GM12878 (cell line): ENCODE data around the gene IGFLR1. TPM values are rescaled to one million over a fixed set of nuclear protein-coding genes. Genes with fewer than 3 reads are reported as not detected.

ENCODE experiments used
- BACH1 ChIP-seq: fragments of 450-650 bp; IDR thresholded peaks from 2 replicates; pipeline ENCODE4 v1.6.1; 2017; ENCODE audit warnings: mild to moderate bottlenecking, borderline replicate concordance
- BHLHE40 ChIP-seq, 2 experiments: fragments of 450-650 bp in 1 of 2; IDR thresholded peaks; 2 replicates each; pipeline ENCODE4 v1.6.1; 2011 to 2017; ENCODE audit warnings: low read depth in 2 of 2, borderline replicate concordance in 1 of 2, improper control_type of control experiment in 1 of 2, low read length in 1 of 2, mild to moderate bottlenecking in 1 of 2
- BMI1 ChIP-seq: fragments of 450-650 bp; IDR thresholded peaks from 2 replicates; pipeline ENCODE4 v1.6.1; 2016; ENCODE audit warnings: mild to moderate bottlenecking, moderate library complexity, borderline replicate concordance
- CBX3 ChIP-seq: fragments of 200-600 bp; sonication (generic); IDR thresholded peaks from 2 replicates; pipeline ENCODE4 v1.6.1; 2016; ENCODE audit warnings: low read depth, borderline replicate concordance
- CEBPB ChIP-seq, 2 experiments: fragments of 150-350 bp in 1 of 2; IDR thresholded peaks; 2 replicates each; pipeline ENCODE4 v1.6.1; 2012 to 2014; ENCODE audit warnings: low read depth in 2 of 2, low read length in 2 of 2, borderline replicate concordance in 1 of 2, inconsistent platforms in 1 of 2
- CEBPZ ChIP-seq: fragments of 150-350 bp; IDR thresholded peaks from 2 replicates; pipeline ENCODE4 v1.6.1; 2016; ENCODE audit warnings: low read depth, low read length
- EED ChIP-seq: sonication (generic); IDR thresholded peaks from 2 replicates; pipeline ENCODE4 v1.6.1; 2016; ENCODE audit warnings: antibody characterized with exemption, low read depth
- ESRRA ChIP-seq: IDR thresholded peaks from 2 replicates; pipeline ENCODE4 v1.6.1; 2012; ENCODE audit warnings: mild to moderate bottlenecking, low read length, improper control_type of control experiment
- GABPA ChIP-seq: IDR thresholded peaks from 2 replicates; pipeline ENCODE4 v1.6.1; 2014; ENCODE audit warnings: antibody characterized with exemption, low read depth, mild to moderate bottlenecking, inconsistent platforms
- IRF4 ChIP-seq: IDR thresholded peaks from 2 replicates; pipeline ENCODE4 v1.6.1; 2011; ENCODE audit warnings: low read depth, low read length
- KAT2A ChIP-seq: conservative IDR thresholded peaks from 2 replicates; pipeline ENCODE4 v1.6.1; 2011; ENCODE audit warnings: low read depth, low read length; ENCODE audit not compliant: control insufficient read depth
- KLF5 ChIP-seq: fragments of 450-650 bp; IDR thresholded peaks from 2 replicates; pipeline ENCODE4 v1.6.1; 2014; ENCODE audit warnings: mild to moderate bottlenecking; ENCODE audit not compliant: partially characterized antibody
- NFXL1 ChIP-seq: fragments of 450-650 bp; IDR thresholded peaks from 2 replicates; pipeline ENCODE4 v1.6.1; 2017; ENCODE audit warnings: antibody characterized with exemption, mild to moderate bottlenecking, borderline replicate concordance
- RB1 ChIP-seq: fragments of 450-650 bp; formaldehyde crosslinking; IDR thresholded peaks from 2 replicates; pipeline ENCODE4 v1.6.1; 2017; ENCODE audit warnings: mild to moderate bottlenecking, borderline replicate concordance
- SIN3A ChIP-seq: IDR thresholded peaks from 2 replicates; pipeline ENCODE4 v1.6.1; 2012; ENCODE audit warnings: low read depth, low read length, improper control_type of control experiment
- SMARCA5 ChIP-seq: fragments of 450-650 bp; IDR thresholded peaks from 2 replicates; pipeline ENCODE4 v1.6.1; 2017; ENCODE audit warnings: mild to moderate bottlenecking
- SUPT20H ChIP-seq: IDR thresholded peaks from 2 replicates; pipeline ENCODE4 v1.6.1; 2011; ENCODE audit warnings: low read depth, mild to moderate bottlenecking, low read length, moderate library complexity, borderline replicate concordance; ENCODE audit not compliant: control insufficient read depth
- TCF12 ChIP-seq: IDR thresholded peaks from 2 replicates; pipeline ENCODE4 v1.6.1; 2011; ENCODE audit warnings: low read depth, mild to moderate bottlenecking, low read length
- ZBTB40 ChIP-seq: fragments of 450-650 bp; IDR thresholded peaks from 2 replicates; pipeline ENCODE4 v1.6.1; 2016; ENCODE audit warnings: mild to moderate bottlenecking, moderate library complexity, borderline replicate concordance
- ZSCAN29 ChIP-seq: fragments of 450-650 bp; IDR thresholded peaks from 2 replicates; pipeline ENCODE4 v1.6.1; 2017; ENCODE audit warnings: mild to moderate bottlenecking, moderate library complexity
- polyA plus RNA-seq, 11 experiments: library from polyadenylated mRNA; depleted of rRNA in 4 of 11; unstranded in 6 of 11; stranded (reverse) in 5 of 11; fragments of >200 nt; fragmentation: Nextera tagmentation in 4 of 11; fragmentation: Illumina TruSeq in 1 of 11; extraction: Ambion mirVana in 4 of 11; extraction: Trizol in 1 of 11; gene quantifications; 1 replicate in 1 of 11; 2 replicates in 10 of 11; pipeline versions ENCODE4 v1.2.1 to v1.2.3, GENCODE V29; 2011 to 2016; ENCODE audit warnings: inconsistent platforms in 2 of 11, missing spikeins in 2 of 11, low read depth in 1 of 11
- total RNA-seq, 4 experiments: library from RNA; depleted of rRNA in 3 of 4; stranded (reverse); fragments of >200 nt in 3 of 4; fragmentation: Illumina TruSeq in 1 of 4; extraction: Trizol in 1 of 4; gene quantifications; 2 replicates each; pipeline versions ENCODE4 v1.2.1 to v1.2.3, GENCODE V29; 2013 to 2021
- TF ChIP-seq, protein P1 (sequence below): fragments of 450-650 bp; IDR thresholded peaks from 2 replicates; pipeline ENCODE4 v1.6.1; 2017; ENCODE audit warnings: mild to moderate bottlenecking, moderate library complexity

Gene IGFLR1
- total and polyA plus RNA-seq, 10 of the 15 experiments (the other 5 are each of a cell fraction or from before 2014, with no cell fraction given), result 2.5 to 39.9 (median 24.8) TPM

GRCh38 chr19:35696835-35697234 lies 45.4 kb downstream of the IGFLR1 start (continued):
- TF ChIP-seq, protein P1, sequence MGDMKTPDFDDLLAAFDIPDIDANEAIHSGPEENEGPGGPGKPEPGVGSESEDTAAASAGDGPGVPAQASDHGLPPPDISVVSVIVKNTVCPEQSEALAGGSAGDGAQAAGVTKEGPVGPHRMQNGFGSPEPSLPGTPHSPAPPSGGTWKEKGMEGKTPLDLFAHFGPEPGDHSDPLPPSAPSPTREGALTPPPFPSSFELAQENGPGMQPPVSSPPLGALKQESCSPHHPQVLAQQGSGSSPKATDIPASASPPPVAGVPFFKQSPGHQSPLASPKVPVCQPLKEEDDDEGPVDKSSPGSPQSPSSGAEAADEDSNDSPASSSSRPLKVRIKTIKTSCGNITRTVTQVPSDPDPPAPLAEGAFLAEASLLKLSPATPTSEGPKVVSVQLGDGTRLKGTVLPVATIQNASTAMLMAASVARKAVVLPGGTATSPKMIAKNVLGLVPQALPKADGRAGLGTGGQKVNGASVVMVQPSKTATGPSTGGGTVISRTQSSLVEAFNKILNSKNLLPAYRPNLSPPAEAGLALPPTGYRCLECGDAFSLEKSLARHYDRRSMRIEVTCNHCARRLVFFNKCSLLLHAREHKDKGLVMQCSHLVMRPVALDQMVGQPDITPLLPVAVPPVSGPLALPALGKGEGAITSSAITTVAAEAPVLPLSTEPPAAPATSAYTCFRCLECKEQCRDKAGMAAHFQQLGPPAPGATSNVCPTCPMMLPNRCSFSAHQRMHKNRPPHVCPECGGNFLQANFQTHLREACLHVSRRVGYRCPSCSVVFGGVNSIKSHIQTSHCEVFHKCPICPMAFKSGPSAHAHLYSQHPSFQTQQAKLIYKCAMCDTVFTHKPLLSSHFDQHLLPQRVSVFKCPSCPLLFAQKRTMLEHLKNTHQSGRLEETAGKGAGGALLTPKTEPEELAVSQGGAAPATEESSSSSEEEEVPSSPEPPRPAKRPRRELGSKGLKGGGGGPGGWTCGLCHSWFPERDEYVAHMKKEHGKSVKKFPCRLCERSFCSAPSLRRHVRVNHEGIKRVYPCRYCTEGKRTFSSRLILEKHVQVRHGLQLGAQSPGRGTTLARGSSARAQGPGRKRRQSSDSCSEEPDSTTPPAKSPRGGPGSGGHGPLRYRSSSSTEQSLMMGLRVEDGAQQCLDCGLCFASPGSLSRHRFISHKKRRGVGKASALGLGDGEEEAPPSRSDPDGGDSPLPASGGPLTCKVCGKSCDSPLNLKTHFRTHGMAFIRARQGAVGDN, result no peak; the same call in 1 of the 2 replicates
- TF ChIP-seq KAT2A (no peak), SIN3A (no peak), CEBPZ (no peak), KLF5 (no peak), NFXL1 (no peak), BMI1 (no peak), BACH1 (no peak), SUPT20H (no peak), EED (peak; percentile 89), RB1 (no peak), IRF4 (peak; percentile 64; the same call in 1 of the 2 replicates), ZBTB40 (no peak), CBX3 (no peak), SMARCA5 (no peak), BHLHE40 (IDR thresholded peaks at IDR 0.05; ENCODE audit: borderline replicate concordance in 1 of 2, low read depth in 2 of 2, low read length in 1 of 2) (peak; percentile 92), CEBPB (IDR thresholded peaks at IDR 0.05; ENCODE audit: borderline replicate concordance in 1 of 2, low read depth in 2 of 2, low read length in 2 of 2) (no peak), ZSCAN29 (no peak), TCF12 (peak; percentile 79), ESRRA (no peak), GABPA (no peak)
